Epithelial cell of proximal tubule (primary cell): ENCODE measurements around the gene MATN3. TPM values are rescaled to one million over a fixed set of nuclear protein-coding genes. Genes with fewer than 3 reads are reported as not detected.
A peak's percentile ranks its signal among the peaks of the same experiment; 100 is the strongest.

Source experiments
- DNase-seq: peaks from one replicate; pipeline ENCODE4 v3.0.0-alpha.2; 2011; ENCODE audit warnings: low read depth
- H3K4me3 ChIP-seq: 2 replicates; pipeline ENCODE4 v1.5.1; 2011; ENCODE audit warnings: low read depth, mild to moderate bottlenecking, low read length
- total RNA-seq: library from RNA; depleted of rRNA; stranded (reverse); fragments of >200 nt; gene quantifications from 2 replicates; pipeline ENCODE4 v1.2.3, GENCODE V29; 2015
- TF ChIP-seq, protein P1 (sequence below): conservative IDR thresholded peaks from 2 replicates; pipeline ENCODE4 v1.5.1; 2012; ENCODE audit warnings: low read depth, mild to moderate bottlenecking, low read length

Gene MATN3, protein sequence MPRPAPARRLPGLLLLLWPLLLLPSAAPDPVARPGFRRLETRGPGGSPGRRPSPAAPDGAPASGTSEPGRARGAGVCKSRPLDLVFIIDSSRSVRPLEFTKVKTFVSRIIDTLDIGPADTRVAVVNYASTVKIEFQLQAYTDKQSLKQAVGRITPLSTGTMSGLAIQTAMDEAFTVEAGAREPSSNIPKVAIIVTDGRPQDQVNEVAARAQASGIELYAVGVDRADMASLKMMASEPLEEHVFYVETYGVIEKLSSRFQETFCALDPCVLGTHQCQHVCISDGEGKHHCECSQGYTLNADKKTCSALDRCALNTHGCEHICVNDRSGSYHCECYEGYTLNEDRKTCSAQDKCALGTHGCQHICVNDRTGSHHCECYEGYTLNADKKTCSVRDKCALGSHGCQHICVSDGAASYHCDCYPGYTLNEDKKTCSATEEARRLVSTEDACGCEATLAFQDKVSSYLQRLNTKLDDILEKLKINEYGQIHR
- total RNA-seq, result 9.7 and 9.8 TPM in 2 replicates

DNA sequence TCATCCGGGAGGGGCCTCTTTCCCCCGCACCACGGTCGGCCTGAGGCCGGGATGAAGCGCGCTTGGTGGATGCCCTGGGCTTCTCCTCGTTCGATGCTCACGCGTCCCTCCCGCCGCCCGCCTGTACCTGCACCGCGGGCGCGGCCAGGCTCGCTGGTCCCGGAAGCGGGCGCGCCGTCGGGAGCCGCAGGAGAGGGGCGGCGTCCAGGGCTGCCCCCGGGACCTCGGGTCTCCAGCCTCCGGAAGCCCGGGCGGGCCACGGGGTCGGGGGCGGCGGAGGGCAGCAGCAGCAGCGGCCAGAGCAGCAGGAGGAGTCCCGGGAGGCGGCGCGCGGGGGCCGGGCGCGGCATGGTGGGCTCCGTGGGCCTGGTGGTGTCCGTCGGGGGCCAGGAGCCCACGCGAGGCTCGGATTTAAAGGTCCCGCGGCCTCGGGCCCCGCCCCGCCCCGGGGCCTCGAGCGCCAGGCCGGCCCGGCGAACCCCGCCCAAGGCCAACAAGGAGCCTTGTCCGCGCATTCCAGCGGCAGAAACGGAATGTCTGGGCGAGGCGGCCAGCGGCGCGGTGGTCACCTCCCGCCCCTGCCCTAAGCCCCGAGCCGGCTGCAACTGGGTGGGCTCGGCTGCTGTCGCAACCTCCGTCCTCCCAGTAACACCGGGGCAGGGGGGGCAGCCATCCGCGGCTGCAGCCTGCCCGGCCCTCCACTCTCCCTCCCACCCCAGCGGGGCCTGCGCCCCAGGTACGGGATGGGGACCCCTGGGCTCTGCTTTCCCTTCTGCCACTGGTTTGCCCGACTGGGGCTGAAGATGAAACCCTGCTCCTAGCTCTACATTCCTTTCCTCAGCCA is at the start of gene MATN3:
MATN3 (minus strand) TSS at position 387 of the 844 bp plus-strand sequence; CDS start at position 350, 37 bp downstream.
- TF ChIP-seq, protein P1, sequence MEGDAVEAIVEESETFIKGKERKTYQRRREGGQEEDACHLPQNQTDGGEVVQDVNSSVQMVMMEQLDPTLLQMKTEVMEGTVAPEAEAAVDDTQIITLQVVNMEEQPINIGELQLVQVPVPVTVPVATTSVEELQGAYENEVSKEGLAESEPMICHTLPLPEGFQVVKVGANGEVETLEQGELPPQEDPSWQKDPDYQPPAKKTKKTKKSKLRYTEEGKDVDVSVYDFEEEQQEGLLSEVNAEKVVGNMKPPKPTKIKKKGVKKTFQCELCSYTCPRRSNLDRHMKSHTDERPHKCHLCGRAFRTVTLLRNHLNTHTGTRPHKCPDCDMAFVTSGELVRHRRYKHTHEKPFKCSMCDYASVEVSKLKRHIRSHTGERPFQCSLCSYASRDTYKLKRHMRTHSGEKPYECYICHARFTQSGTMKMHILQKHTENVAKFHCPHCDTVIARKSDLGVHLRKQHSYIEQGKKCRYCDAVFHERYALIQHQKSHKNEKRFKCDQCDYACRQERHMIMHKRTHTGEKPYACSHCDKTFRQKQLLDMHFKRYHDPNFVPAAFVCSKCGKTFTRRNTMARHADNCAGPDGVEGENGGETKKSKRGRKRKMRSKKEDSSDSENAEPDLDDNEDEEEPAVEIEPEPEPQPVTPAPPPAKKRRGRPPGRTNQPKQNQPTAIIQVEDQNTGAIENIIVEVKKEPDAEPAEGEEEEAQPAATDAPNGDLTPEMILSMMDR, result no peak
- peak within 1 kb of the TSS; percentile 53 for H3K4me3 ChIP-seq
- DNase-seq, result no peak

DNA sequence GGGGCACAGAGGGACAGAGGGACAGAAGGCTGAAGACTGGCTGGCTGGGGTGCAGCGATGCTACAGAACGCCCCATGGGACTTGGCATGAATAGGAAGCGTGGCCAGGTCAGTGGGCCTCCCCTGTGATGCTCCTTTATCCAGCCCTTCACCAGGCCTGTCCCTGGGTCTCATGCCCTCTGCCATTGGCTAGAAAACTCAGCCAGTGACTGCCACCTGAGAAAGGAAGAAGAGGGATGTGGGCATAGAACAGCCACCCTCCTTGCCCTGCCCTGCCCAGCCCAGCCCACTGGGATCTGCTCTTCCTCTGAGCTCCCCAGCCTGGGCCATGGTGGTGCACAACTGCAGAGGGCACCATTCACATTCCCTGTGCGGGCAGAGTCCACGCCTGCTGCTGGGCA is 49.5 kb upstream of the MATN3 start:
- TF ChIP-seq, protein P1, result no peak
- DNase-seq, result no peak
- H3K4me3 ChIP-seq, result no peak overlapping the region

DNA sequence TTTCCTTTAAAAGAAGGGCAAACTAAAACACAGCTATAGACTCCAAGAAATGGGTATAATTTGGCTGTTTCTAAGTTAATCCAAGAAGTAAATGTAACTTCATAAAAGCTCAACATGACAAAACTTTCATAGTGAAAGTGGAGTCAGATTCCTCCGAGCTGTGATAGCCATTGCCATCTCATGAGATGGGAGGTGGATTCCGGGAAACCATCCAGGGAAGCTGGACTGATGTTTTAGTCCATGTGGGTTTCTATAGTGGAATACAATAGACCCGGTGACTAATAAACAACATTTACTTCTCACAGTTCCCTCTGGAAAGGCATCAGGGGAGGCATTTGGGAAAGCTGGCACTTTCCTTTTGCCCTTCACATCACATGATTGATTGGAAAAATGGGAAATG is 49.0 kb upstream of the MATN3 start:
- TF ChIP-seq, protein P1, result no peak
- no peak for DNase-seq

DNA sequence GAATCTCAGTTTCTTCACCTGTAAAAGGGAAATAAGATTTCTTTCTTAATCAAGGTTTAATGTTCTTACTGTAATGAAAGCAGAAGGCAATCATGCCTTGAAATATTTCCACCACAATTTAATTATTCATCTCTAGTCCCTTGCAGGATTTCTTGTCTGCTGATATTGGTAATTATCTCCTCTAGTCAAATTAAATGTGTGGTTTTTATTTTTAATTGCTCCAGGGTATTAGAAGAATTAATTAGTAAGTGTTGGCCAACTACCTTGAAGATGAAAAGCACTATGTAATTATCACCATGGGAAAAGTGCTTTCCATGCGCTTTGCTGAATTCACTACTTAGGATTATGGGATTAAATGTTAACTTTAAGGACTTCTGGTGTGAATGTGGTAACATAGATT is 47.6 kb upstream of the MATN3 start:
- no peak for DNase-seq
- H3K4me3 ChIP-seq, result no peak overlapping the region
- TF ChIP-seq, protein P1, result no peak

More for the DNA sequence above, 49.0 kb upstream of the MATN3 start:
- no peak overlapping the region for H3K4me3 ChIP-seq

DNA sequence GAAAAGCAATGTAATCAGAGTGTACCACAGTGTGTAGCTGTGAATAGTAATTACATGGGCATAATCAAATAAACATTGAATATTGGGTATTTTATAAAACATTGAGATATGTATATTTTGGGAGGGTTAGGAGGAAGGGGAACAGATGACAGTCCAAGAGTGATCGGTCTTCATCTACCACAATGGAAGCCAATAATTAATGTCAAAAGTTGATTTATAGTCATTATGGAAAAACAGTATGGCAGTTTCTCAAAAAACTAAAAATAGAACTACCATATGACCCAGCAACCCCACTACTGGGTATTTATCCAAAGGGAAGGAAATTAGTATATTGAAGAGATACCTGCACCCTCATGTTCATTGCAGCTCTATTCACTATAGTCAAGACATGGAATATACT is 44.8 kb upstream of the MATN3 start:
- H3K4me3 ChIP-seq, result no peak overlapping the region
- no peak for DNase-seq
- TF ChIP-seq, protein P1, result no peak

DNA sequence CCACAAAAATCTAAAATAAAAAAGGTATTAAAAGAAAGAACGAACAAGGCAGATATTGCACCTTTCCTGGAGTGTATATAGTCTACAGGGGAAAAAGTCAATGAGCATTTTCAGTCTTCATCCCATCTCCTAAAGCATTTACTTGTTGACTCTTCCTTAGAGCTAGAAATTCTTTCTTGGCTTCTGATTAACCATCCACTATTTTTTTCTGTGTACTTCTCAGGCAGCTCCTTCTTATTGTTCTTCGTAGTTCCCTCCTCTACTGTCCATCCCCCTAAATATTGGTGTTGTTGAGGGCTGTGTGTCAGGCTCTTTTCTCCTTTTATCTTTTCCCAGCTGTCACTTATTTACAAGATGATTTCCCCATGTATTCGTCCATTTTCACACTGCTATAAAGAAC is 42.5 kb upstream of the MATN3 start:
- TF ChIP-seq, protein P1, result no peak
- no peak for DNase-seq

More for the DNA sequence above, 42.5 kb upstream of the MATN3 start:
- H3K4me3 ChIP-seq, result no peak overlapping the region
